Endodermal cell (in vitro differentiated cells): ENCODE results near the gene GATD1. TPM values are rescaled to one million over a fixed set of nuclear protein-coding genes. Genes with fewer than 3 reads are reported as not detected.

Experiments used
- DNase-seq: peaks from one replicate; pipeline ENCODE4 v3.0.0-alpha.2; 2017
- H3K27ac ChIP-seq: 2 replicates; pipeline ENCODE4 v1.5.1; 2013; ENCODE audit warnings: mild to moderate bottlenecking, low read depth, low read length, moderate library complexity
- H3K27me3 ChIP-seq: 2 replicates; pipeline ENCODE4 v1.6.1; 2013; ENCODE audit warnings: mild to moderate bottlenecking, low read length, moderate library complexity; ENCODE audit not compliant: insufficient read depth, control insufficient read depth, poor library complexity, severe bottlenecking
- H3K36me3 ChIP-seq: 2 replicates; pipeline ENCODE4 v1.7.0; 2013; ENCODE audit warnings: mild to moderate bottlenecking, low read length, moderate library complexity; ENCODE audit not compliant: control insufficient read depth, insufficient read depth
- H3K4me1 ChIP-seq: one replicate; pipeline ENCODE4 v1.7.0; 2013; ENCODE audit warnings: low read length; ENCODE audit not compliant: control insufficient read depth, insufficient read depth
- H3K4me3 ChIP-seq: 2 replicates; pipeline ENCODE4 v1.5.1; 2013; ENCODE audit warnings: mild to moderate bottlenecking, low read length, moderate library complexity
- H3K9ac ChIP-seq: 2 replicates; pipeline ENCODE4 v1.6.1; 2013; ENCODE audit warnings: mild to moderate bottlenecking, low read length, moderate library complexity; ENCODE audit not compliant: poor library complexity, severe bottlenecking; ENCODE audit errors: extremely low read depth
- H3K9me3 ChIP-seq: 2 replicates; pipeline ENCODE4 v1.6.1; 2013; ENCODE audit warnings: mild to moderate bottlenecking, low read length, moderate library complexity; ENCODE audit not compliant: control insufficient read depth
- H3K27ac Mint-ChIP-seq: 2 replicates; pipeline ENCODE4 v1.8.0; 2020; ENCODE audit warnings: mixed read lengths
- H3K27me3 Mint-ChIP-seq: 2 replicates; pipeline ENCODE4 v1.8.0; 2021; ENCODE audit warnings: mild to moderate bottlenecking, mixed read lengths; ENCODE audit not compliant: insufficient read depth
- H3K36me3 Mint-ChIP-seq: 2 replicates; pipeline ENCODE4 v1.8.0; 2020; ENCODE audit warnings: low read depth, mixed read lengths
- H3K4me1 Mint-ChIP-seq: 2 replicates; pipeline ENCODE4 v1.8.0; 2020; ENCODE audit warnings: mixed read lengths
- H3K4me3 Mint-ChIP-seq: 2 replicates; pipeline ENCODE4 v1.8.0; 2020; ENCODE audit warnings: mild to moderate bottlenecking, moderate library complexity, mixed read lengths
- H3K9me3 Mint-ChIP-seq: 2 replicates; pipeline ENCODE4 v1.8.0; 2020; ENCODE audit warnings: mild to moderate bottlenecking, mixed read lengths
- CTCF ChIP-seq: fragments of 200-600 bp; sonication (generic); conservative IDR thresholded peaks from 2 replicates; pipeline ENCODE4 v1.5.0; 2021; ENCODE audit warnings: antibody characterized with exemption, mild to moderate bottlenecking
- WGBS, 2 experiments: methylation state at CpG; one replicate each; pipeline versions ENCODE4 v1.1.5 to v1.1.7; 2013; ENCODE audit warnings: missing lambda C conversion rate in 2 of 2, mixed read lengths in 1 of 2; ENCODE audit not compliant: insufficient coverage in 1 of 2, insufficient read length in 1 of 2; 5-methylcytosine and 5-hydroxymethylcytosine counted together
- total RNA-seq, 2 donors: library from RNA; stranded (reverse); fragmentation: NEBNext Ultra II Directional in 1 of 2; extraction: Animal tissue kit (Norgen Biotek cat#: 25700) in 1 of 2; gene quantifications; 2 replicates in 1 of 2; 3 replicates in 1 of 2; pipeline ENCODE4 v1.2.1, GENCODE V29; 2021

GATD1 gene
- total RNA-seq, 2 donors from 2014 or later, result 57.2 to 63.2 TPM

- no peak for TF ChIP-seq CTCF
- H3K27me3 ChIP-seq, result no peaks in the 10 kb centered on the region
- H3K9me3 ChIP-seq, result no peaks in the 10 kb centered on the region
- no peaks in the 10 kb centered on the region for H3K4me1 ChIP-seq
- H3K4me3 ChIP-seq, result no peak overlapping the region
- H3K9me3 Mint-ChIP-seq, result no peaks in the 10 kb centered on the region
- no peaks in the 10 kb centered on the region for H3K27me3 Mint-ChIP-seq
- no peak overlapping the region for H3K9ac ChIP-seq
- H3K4me3 Mint-ChIP-seq, result no peak overlapping the region
- 92 to 95% methylated on average over 20 to 28 of the region's 28 CpGs for WGBS, 2 experiments
- no peak overlapping the region for H3K27ac ChIP-seq
- DNase-seq, result no peak
- peaks cover 5% of the 10 kb centered on the region for H3K36me3 ChIP-seq
- peaks cover 6% of the 10 kb centered on the region for H3K36me3 Mint-ChIP-seq
- no peaks in the 10 kb centered on the region for H3K4me1 Mint-ChIP-seq
- H3K27ac Mint-ChIP-seq, result no peak overlapping the region
These were observed 25.6 kb upstream of the GATD1 start for GRCh38 chr11:802693-803466.

- H3K4me3 Mint-ChIP-seq, result no peak overlapping the region
- TF ChIP-seq CTCF, result no peak
- Histone ChIP-seq H3K27ac (no peak overlapping the region), H3K9ac (no peak overlapping the region), H3K4me3 (no peak overlapping the region), H3K36me3 (peaks cover 5% of the 10 kb centered on the region), H3K4me1 (no peaks in the 10 kb centered on the region), H3K27me3 (no peaks in the 10 kb centered on the region), H3K9me3 (no peaks in the 10 kb centered on the region)
- whole genome bisulfite sequencing, 2 experiments, result 93 to 97% methylated on average over 11 to 21 of the region's 21 CpGs
- no peaks in the 10 kb centered on the region for H3K9me3 Mint-ChIP-seq
- no peaks in the 10 kb centered on the region for H3K27me3 Mint-ChIP-seq
- H3K4me1 Mint-ChIP-seq, result no peaks in the 10 kb centered on the region
- H3K36me3 Mint-ChIP-seq, result peaks cover 6% of the 10 kb centered on the region
- no peak overlapping the region for H3K27ac Mint-ChIP-seq
- no peak for DNase-seq
These were observed 24.8 kb upstream of the GATD1 start for GRCh38 chr11:802018-802617.

- TF ChIP-seq CTCF, result no peak
- WGBS, 2 experiments, result 90 to 97% methylated on average over 9 to 20 of the region's 20 CpGs
- Mint-ChIP-seq H3K36me3 (peaks cover 6% of the 10 kb centered on the region), H3K27ac (no peak overlapping the region), H3K4me1 (peaks cover 3% of the 10 kb centered on the region), H3K27me3 (no peaks in the 10 kb centered on the region), H3K9me3 (no peaks in the 10 kb centered on the region), H3K4me3 (no peak overlapping the region)
- Histone ChIP-seq H3K4me3 (no peak overlapping the region), H3K27ac (no peak overlapping the region), H3K9ac (no peak overlapping the region), H3K9me3 (no peaks in the 10 kb centered on the region), H3K36me3 (peaks cover 5% of the 10 kb centered on the region), H3K27me3 (no peaks in the 10 kb centered on the region), H3K4me1 (no peaks in the 10 kb centered on the region)
- no peak for DNase-seq
These were observed 24.0 kb upstream of the GATD1 start for GRCh38 chr11:801097-801780.
